ENCODE results near the gene RAB8B. TPM values are rescaled to one million over a fixed set of nuclear protein-coding genes. Genes with fewer than 3 reads are reported as not detected.

RAB8B gene
- total RNA-seq, 1 experiment from 2014 or later: 33.8 TPM

DNA sequence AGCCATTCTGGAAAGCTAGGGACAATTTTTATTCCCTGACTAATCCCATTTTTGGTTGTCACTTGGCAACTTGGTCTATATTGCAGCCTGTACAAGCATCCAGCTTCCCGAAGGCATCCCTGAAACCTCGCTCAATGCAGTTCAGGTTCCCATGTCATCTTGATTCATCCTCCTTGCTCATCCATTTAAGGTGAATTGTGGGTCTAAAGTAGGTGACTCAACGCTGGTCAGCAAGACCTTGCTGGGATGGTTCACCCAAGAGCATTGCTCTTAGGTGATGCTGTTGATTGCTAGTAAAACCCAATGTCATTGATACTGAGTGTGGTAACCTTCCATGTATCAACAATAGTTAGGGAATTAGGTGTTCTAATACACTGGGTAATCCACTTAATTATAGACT is 13.1 kb upstream of the RAB8B start:
- Histone ChIP-seq H3K9ac (ENCODE audit: extremely low read depth, insufficient read length, low read length) (no peak overlapping the region), H2BK120ac (ENCODE audit: low read depth, low read length, poor library complexity, severe bottlenecking) (no peak overlapping the region), H3K4me1 (ENCODE audit: insufficient read depth, low read length) (no peaks in the 10 kb centered on the region), H3T11ph (ENCODE audit: low read length) (no peak overlapping the region), H3K9me3 (ENCODE audit: control insufficient read depth, low read depth, low read length) (no peaks in the 10 kb centered on the region), H3K23ac (ENCODE audit: insufficient read length, low read depth, low read length) (no peak overlapping the region), H3K14ac (ENCODE audit: insufficient read depth, low read length) (no peak overlapping the region), H4K20me1 (ENCODE audit: control insufficient read depth, insufficient read depth, insufficient read length) (no peaks in the 10 kb centered on the region), H3K79me1 (ENCODE audit: insufficient read depth, low read depth, low read length, poor library complexity, severe bottlenecking) (no peaks in the 10 kb centered on the region), H2BK12ac (ENCODE audit: insufficient read length, low read depth, low read length) (no peak overlapping the region), H2AFZ (ENCODE audit: low read length) (no peak overlapping the region), H2BK5ac (ENCODE audit: insufficient read length, low read length) (no peak overlapping the region), H4K5ac (ENCODE audit: insufficient read length, low read depth, low read length) (no peak overlapping the region), H3K4me2 (ENCODE audit: insufficient read depth, insufficient read length, low read length) (no peak overlapping the region), H3K27ac (ENCODE audit: insufficient read length, low read depth, low read length) (no peak overlapping the region), H3K79me2 (ENCODE audit: insufficient read depth, low read length) (no peaks in the 10 kb centered on the region), H3K18ac (ENCODE audit: insufficient read length, low read depth, low read length) (no peak overlapping the region), H2BK15ac (ENCODE audit: low read depth, low read length) (no peak overlapping the region), H2BK20ac (ENCODE audit: low read depth, low read length, poor library complexity, severe bottlenecking) (no peak overlapping the region), H4K91ac (ENCODE audit: insufficient read length, low read depth, low read length) (no peak overlapping the region), H3K27me3 (ENCODE audit: insufficient read depth, low read length) (no peaks in the 10 kb centered on the region), H3K56ac (ENCODE audit: insufficient read length, low read depth, low read length) (no peak overlapping the region), H3K4ac (ENCODE audit: low read depth, low read length) (no peak overlapping the region), H2AK5ac (ENCODE audit: insufficient read length, low read length) (no peak overlapping the region), H3K23me2 (ENCODE audit: insufficient read length, low read depth, low read length, poor library complexity, severe bottlenecking) (no peaks in the 10 kb centered on the region), H4K8ac (replicated peaks; ENCODE audit: insufficient read length, low read depth, low read length) (no peak overlapping the region)
- H3K27me3 Mint-ChIP-seq (ENCODE audit: low read depth): no peaks in the 10 kb centered on the region; the same call in 1 of the 2 replicates
- no peak overlapping the region for H3K4me3 Mint-ChIP-seq
- H3K27ac Mint-ChIP-seq: no peak overlapping the region
- no peaks in the 10 kb centered on the region for H3K36me3 Mint-ChIP-seq (ENCODE audit: insufficient read depth in 1 of 3, low read depth in 3 of 3)
- TF ChIP-seq, protein P1, sequence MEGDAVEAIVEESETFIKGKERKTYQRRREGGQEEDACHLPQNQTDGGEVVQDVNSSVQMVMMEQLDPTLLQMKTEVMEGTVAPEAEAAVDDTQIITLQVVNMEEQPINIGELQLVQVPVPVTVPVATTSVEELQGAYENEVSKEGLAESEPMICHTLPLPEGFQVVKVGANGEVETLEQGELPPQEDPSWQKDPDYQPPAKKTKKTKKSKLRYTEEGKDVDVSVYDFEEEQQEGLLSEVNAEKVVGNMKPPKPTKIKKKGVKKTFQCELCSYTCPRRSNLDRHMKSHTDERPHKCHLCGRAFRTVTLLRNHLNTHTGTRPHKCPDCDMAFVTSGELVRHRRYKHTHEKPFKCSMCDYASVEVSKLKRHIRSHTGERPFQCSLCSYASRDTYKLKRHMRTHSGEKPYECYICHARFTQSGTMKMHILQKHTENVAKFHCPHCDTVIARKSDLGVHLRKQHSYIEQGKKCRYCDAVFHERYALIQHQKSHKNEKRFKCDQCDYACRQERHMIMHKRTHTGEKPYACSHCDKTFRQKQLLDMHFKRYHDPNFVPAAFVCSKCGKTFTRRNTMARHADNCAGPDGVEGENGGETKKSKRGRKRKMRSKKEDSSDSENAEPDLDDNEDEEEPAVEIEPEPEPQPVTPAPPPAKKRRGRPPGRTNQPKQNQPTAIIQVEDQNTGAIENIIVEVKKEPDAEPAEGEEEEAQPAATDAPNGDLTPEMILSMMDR (conservative IDR thresholded peaks at IDR 0.05): no peak
- no CpG with 5 or more reads among the region's 3 CpGs for WGBS (ENCODE audit: extremely low coverage, insufficient read length, low lambda C conversion rate)
- DNase-seq: no peak
- H3K4me1 Mint-ChIP-seq: peaks cover 6 to 18% of the 10 kb centered on the region in 2 experiments
- H3K9me3 Mint-ChIP-seq: no peaks in the 10 kb centered on the region

Measured in H9 (cell line).